Testis (tissue), 3 donors: Measurements from ENCODE around the gene RGR. TPM values are rescaled to one million over a fixed set of nuclear protein-coding genes. Genes with fewer than 3 reads are reported as not detected.
A peak's percentile ranks its signal among the peaks of the same experiment; 100 is the strongest.

ENCODE experiments used
- DNase-seq: peaks from one replicate; pipeline ENCODE4 v3.0.0-alpha.2; 2019
- H3K27ac ChIP-seq, 2 donors: fragments of 200-600 bp; sonication (generic); one replicate each; pipeline ENCODE4 v1.5.1; 2019
- H3K27me3 ChIP-seq: fragments of 200-600 bp; sonication (generic); one replicate; pipeline ENCODE4 v1.5.1; 2019
- H3K36me3 ChIP-seq: fragments of 200-600 bp; sonication (generic); one replicate; pipeline ENCODE4 v1.5.1; 2017; ENCODE audit warnings: low read depth; ENCODE audit errors: missing control alignments
- H3K4me1 ChIP-seq: fragments of 200-600 bp; sonication (generic); one replicate; pipeline ENCODE4 v1.5.1; 2019
- H3K4me3 ChIP-seq, 2 donors: fragments of 200-600 bp; sonication (generic); one replicate each; pipeline ENCODE4 v1.5.1; 2017 to 2019
- H3K9me3 ChIP-seq: fragments of 200-600 bp; sonication (generic); one replicate; pipeline ENCODE4 v1.5.1; 2017
- CTCF ChIP-seq, 3 experiments: fragments of 450-650 bp in 2 of 3; fragments of 200-600 bp in 1 of 3; sonication (generic) in 1 of 3; IDR thresholded peaks; one replicate each; pipeline ENCODE4 v1.5.1; 2016 to 2019; ENCODE audit warnings: antibody characterized with exemption in 3 of 3, mild to moderate bottlenecking in 2 of 3, moderate library complexity in 1 of 3
- POLR2A ChIP-seq: fragments of 450-650 bp; IDR thresholded peaks from one replicate; pipeline ENCODE4 v1.6.1; 2017; ENCODE audit warnings: antibody characterized with exemption, mild to moderate bottlenecking, moderate library complexity
- WGBS, 2 donors: methylation state at CpG; one replicate each; pipeline ENCODE4 v1.1.5; 2018; 5-methylcytosine and 5-hydroxymethylcytosine counted together
- intact Hi-C: fragments of 100-400 bp; cut with DNase I; formaldehyde crosslinking; loops from one replicate; pipeline ENCODE4 v1.15.1; 2023; ENCODE audit warnings: low total_unique reads
- polyA plus RNA-seq: library from polyadenylated mRNA; stranded (reverse); fragments of 350-450 nt; fragmentation: Illumina TruSeq; extraction: RNeasy Lipid Tissue Mini Kit (QIAGEN cat#74804); gene quantifications from one replicate; pipeline ENCODE4 v1.2.3, GENCODE V29; 2014; ENCODE audit warnings: low read depth, low replicate concordance; ENCODE audit not compliant: insufficient read depth
- total RNA-seq, 2 donors: library from RNA; depleted of rRNA; stranded (reverse); fragments of >200 nt; gene quantifications; one replicate each; pipeline ENCODE4 v1.2.3, GENCODE V29; 2016

Gene RGR
- total and polyA plus RNA-seq, 3 donors from 2014 or later, result 2.2 to 5.9 (median 3.7) TPM

GRCh38 chr10:84202349-84202748, 42.5 kb upstream of the RGR start:
- DNase-seq, result no peak
- Histone ChIP-seq H3K4me3 (no peak overlapping the region), H3K27me3 (no peaks in the 10 kb centered on the region), H3K36me3 (no peaks in the 10 kb centered on the region), H3K27ac (no peak overlapping the region), H3K9me3 (no peaks in the 10 kb centered on the region), H3K4me1 (no peaks in the 10 kb centered on the region)
- TF ChIP-seq POLR2A, result no peak
- TF ChIP-seq CTCF (IDR thresholded peaks at IDR 0.05), result no peak
- intact Hi-C loops, result no loop called here
- WGBS, 2 donors, result 91% methylated on average over 5 of the region's 5 CpGs

GRCh38 chr10:84204122-84204521, 40.7 kb upstream of the RGR start:
- Histone ChIP-seq H3K9me3 (no peaks in the 10 kb centered on the region), H3K4me3 (no peak overlapping the region), H3K27ac (no peak overlapping the region), H3K36me3 (no peaks in the 10 kb centered on the region), H3K27me3 (no peaks in the 10 kb centered on the region), H3K4me1 (no peaks in the 10 kb centered on the region)
- TF ChIP-seq POLR2A (no peak), CTCF (IDR thresholded peaks at IDR 0.05) (no peak)
- DNase-seq, result no peak
- 82% methylated on average over 4 of the region's 4 CpGs; no CpG with 5 or more reads in 1 of the 2 donors for WGBS, 2 donors
- intact Hi-C loops, result no loop called here

GRCh38 chr10:84204610-84205009, 40.2 kb upstream of the RGR start:
- TF ChIP-seq CTCF (IDR thresholded peaks at IDR 0.05), result no peak
- TF ChIP-seq POLR2A, result no peak
- H3K4me1 ChIP-seq, result no peaks in the 10 kb centered on the region
- no peak overlapping the region for H3K27ac ChIP-seq
- no peak for DNase-seq
- H3K27me3 ChIP-seq, result no peaks in the 10 kb centered on the region
- intact Hi-C loops, result no loop called here
- no peaks in the 10 kb centered on the region for H3K9me3 ChIP-seq
- H3K4me3 ChIP-seq, result no peak overlapping the region
- no peaks in the 10 kb centered on the region for H3K36me3 ChIP-seq
- WGBS, 2 donors, result 85 to 90% methylated on average over 4 of the region's 4 CpGs

- Histone ChIP-seq H3K4me3 (no peak overlapping the region), H3K9me3 (no peaks in the 10 kb centered on the region), H3K27ac (no peak overlapping the region), H3K27me3 (no peaks in the 10 kb centered on the region), H3K36me3 (no peaks in the 10 kb centered on the region), H3K4me1 (no peaks in the 10 kb centered on the region)
- intact Hi-C loops, result no loop called here
- WGBS, 2 donors, result 40 to 54% methylated on average over 6 to 8 of the region's 8 CpGs
- peak; percentile 72 for DNase-seq
- TF ChIP-seq CTCF (IDR thresholded peaks at IDR 0.05) (peak in 2 of 3 experiments; percentile 55 to 69), POLR2A (no peak)
Measured at GRCh38 chr10:84205049-84205852, 39.6 kb upstream of the RGR start.
